Loucy (cell line): ENCODE measurements around the gene ODC1.

ENCODE experiments used
- H2AFZ ChIP-seq: fragments of 200-600 bp; sonication (generic); 2 replicates; pipeline ENCODE4 v1.6.0; 2016; ENCODE audit warnings: antibody characterized with exemption, mild to moderate bottlenecking, low read length, moderate library complexity
- H3F3A ChIP-seq: fragments of 200-600 bp; 2 replicates; pipeline ENCODE4 v1.6.0; 2016; ENCODE audit warnings: antibody characterized with exemption, low read depth, mild to moderate bottlenecking
- H3K27me3 ChIP-seq: fragments of 200-600 bp; sonication (generic); 2 replicates; pipeline ENCODE4 v1.6.1; 2014; ENCODE audit warnings: low read length, mild to moderate bottlenecking; ENCODE audit not compliant: insufficient read depth, poor library complexity, severe bottlenecking
- H3K36me3 ChIP-seq: fragments of 200-600 bp; sonication (generic); 2 replicates; pipeline ENCODE4 v1.6.1; 2016; ENCODE audit warnings: low read length; ENCODE audit not compliant: insufficient read depth
- H3K4me1 ChIP-seq: fragments of 200-600 bp; sonication (generic); 2 replicates; pipeline ENCODE4 v1.5.1; 2014; ENCODE audit warnings: low read length, mild to moderate bottlenecking; ENCODE audit not compliant: insufficient read depth, poor library complexity, severe bottlenecking
- H3K4me2 ChIP-seq: fragments of 200-600 bp; sonication (generic); 2 replicates; pipeline ENCODE4 v1.6.0; 2014; ENCODE audit warnings: antibody characterized with exemption, low read length, low read depth, mild to moderate bottlenecking; ENCODE audit not compliant: poor library complexity, severe bottlenecking
- H3K4me3 ChIP-seq: fragments of 200-600 bp; sonication (generic); 2 replicates; pipeline ENCODE4 v1.5.1; 2014; ENCODE audit warnings: low read length, mild to moderate bottlenecking, mixed read lengths; ENCODE audit not compliant: poor library complexity, severe bottlenecking
- H3K79me2 ChIP-seq: fragments of 200-600 bp; sonication (generic); 2 replicates; pipeline ENCODE4 v1.6.1; 2014; ENCODE audit warnings: low read length; ENCODE audit not compliant: insufficient read depth
- H3K9ac ChIP-seq: fragments of 200-600 bp; sonication (generic); 2 replicates; pipeline ENCODE4 v1.6.0; 2014; ENCODE audit warnings: mild to moderate bottlenecking, low read depth, low read length, moderate library complexity; ENCODE audit not compliant: poor library complexity, severe bottlenecking
- H3K9me2 ChIP-seq: fragments of 200-600 bp; sonication (generic); replicated peaks from 2 replicates; pipeline ENCODE4 v1.6.1; 2016; ENCODE audit warnings: low read depth, low read length, mixed read lengths
- H3K9me3 ChIP-seq: fragments of 200-600 bp; sonication (generic); 2 replicates; pipeline ENCODE4 v1.6.1; 2014; ENCODE audit warnings: mild to moderate bottlenecking, antibody characterized with exemption, low read length, low read depth; ENCODE audit not compliant: insufficient read depth
- H4K20me1 ChIP-seq: fragments of 200-600 bp; sonication (generic); 2 replicates; pipeline ENCODE4 v1.6.0; 2014; ENCODE audit warnings: antibody characterized with exemption, low read length, mild to moderate bottlenecking; ENCODE audit not compliant: insufficient read depth, poor library complexity, severe bottlenecking
- EZH2phosphoT487 ChIP-seq: fragments of 200-600 bp; IDR thresholded peaks from 2 replicates; pipeline ENCODE4 v1.6.1; 2018; ENCODE audit warnings: antibody characterized with exemption, mild to moderate bottlenecking, moderate library complexity, borderline replicate concordance
- TF ChIP-seq, protein P1 (sequence below): fragments of 200-600 bp; sonication (generic); conservative IDR thresholded peaks from 2 replicates; pipeline ENCODE4 v1.5.1; 2014; ENCODE audit warnings: mild to moderate bottlenecking, antibody characterized with exemption, low read length

Gene ODC1

GRCh38 chr2:10441948-10442347 is 6.2 kb downstream of the ODC1 start:
- Histone ChIP-seq H3K9ac (no peak overlapping the region), H3K27me3 (no peaks in the 10 kb centered on the region), H3K79me2 (peaks cover 42% of the 10 kb centered on the region), H3F3A (0 out of 2 replicates have a peak, but pooled peaks cover 4% of the 10 kb centered on the region), H3K4me3 (no peak overlapping the region), H2AFZ (no peak overlapping the region), H3K4me1 (peaks cover 25% of the 10 kb centered on the region), H4K20me1 (peaks cover 47% of the 10 kb centered on the region), H3K4me2 (no peak overlapping the region), H3K9me2 (no peaks in the 10 kb centered on the region), H3K9me3 (no peaks in the 10 kb centered on the region), H3K36me3 (peaks cover 61% of the 10 kb centered on the region)
- no peak for TF ChIP-seq EZH2phosphoT487
- TF ChIP-seq, protein P1, sequence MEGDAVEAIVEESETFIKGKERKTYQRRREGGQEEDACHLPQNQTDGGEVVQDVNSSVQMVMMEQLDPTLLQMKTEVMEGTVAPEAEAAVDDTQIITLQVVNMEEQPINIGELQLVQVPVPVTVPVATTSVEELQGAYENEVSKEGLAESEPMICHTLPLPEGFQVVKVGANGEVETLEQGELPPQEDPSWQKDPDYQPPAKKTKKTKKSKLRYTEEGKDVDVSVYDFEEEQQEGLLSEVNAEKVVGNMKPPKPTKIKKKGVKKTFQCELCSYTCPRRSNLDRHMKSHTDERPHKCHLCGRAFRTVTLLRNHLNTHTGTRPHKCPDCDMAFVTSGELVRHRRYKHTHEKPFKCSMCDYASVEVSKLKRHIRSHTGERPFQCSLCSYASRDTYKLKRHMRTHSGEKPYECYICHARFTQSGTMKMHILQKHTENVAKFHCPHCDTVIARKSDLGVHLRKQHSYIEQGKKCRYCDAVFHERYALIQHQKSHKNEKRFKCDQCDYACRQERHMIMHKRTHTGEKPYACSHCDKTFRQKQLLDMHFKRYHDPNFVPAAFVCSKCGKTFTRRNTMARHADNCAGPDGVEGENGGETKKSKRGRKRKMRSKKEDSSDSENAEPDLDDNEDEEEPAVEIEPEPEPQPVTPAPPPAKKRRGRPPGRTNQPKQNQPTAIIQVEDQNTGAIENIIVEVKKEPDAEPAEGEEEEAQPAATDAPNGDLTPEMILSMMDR = no peak

GRCh38 chr2:10440736-10441135 is 7.4 kb downstream of the ODC1 start:
- H3K4me1 ChIP-seq = peaks cover 16% of the 10 kb centered on the region
- TF ChIP-seq, protein P1 = no peak
- TF ChIP-seq EZH2phosphoT487 = no peak
- H3K9me2 ChIP-seq = no peaks in the 10 kb centered on the region
- no peak overlapping the region for H3K4me3 ChIP-seq
- no peak overlapping the region for H2AFZ ChIP-seq
- H3K9me3 ChIP-seq = no peaks in the 10 kb centered on the region
- H3K27me3 ChIP-seq = no peaks in the 10 kb centered on the region
- no peak overlapping the region for H3K4me2 ChIP-seq
- peaks cover 30% of the 10 kb centered on the region for H3K79me2 ChIP-seq
- H3K9ac ChIP-seq = no peak overlapping the region
- peaks cover 61% of the 10 kb centered on the region for H3K36me3 ChIP-seq
- 0 out of 2 replicates have a peak, but pooled peaks cover 4% of the 10 kb centered on the region for H3F3A ChIP-seq
- peaks cover 35% of the 10 kb centered on the region for H4K20me1 ChIP-seq

DNA sequence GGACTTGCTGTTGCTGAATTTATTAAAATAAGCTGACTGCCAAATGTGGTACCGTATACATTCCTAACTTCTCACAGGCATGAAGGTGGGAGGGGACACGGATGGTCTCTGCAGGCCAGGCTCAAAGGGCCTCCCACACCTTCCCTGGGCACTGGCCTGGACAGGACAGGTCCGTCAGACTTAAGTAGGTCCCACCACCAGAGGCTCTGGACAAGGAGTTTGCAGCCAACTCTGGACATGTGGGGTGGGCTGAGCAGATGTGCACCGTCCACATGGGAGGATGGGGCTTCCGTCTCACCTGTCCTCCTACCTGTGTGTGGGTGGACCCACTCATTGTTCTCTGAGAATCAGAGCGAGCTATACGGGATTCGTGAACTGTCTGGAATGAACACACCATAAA is 8.2 kb downstream of the ODC1 start:
- 0 out of 2 replicates have a peak, but pooled peaks cover 4% of the 10 kb centered on the region for H3F3A ChIP-seq
- peaks cover 28% of the 10 kb centered on the region for H4K20me1 ChIP-seq
- no peak overlapping the region for H3K9ac ChIP-seq
- H3K4me1 ChIP-seq = peaks cover 11% of the 10 kb centered on the region
- peaks cover 23% of the 10 kb centered on the region for H3K79me2 ChIP-seq
- H3K9me3 ChIP-seq = no peaks in the 10 kb centered on the region
- H2AFZ ChIP-seq = no peak overlapping the region
- H3K4me2 ChIP-seq = no peak overlapping the region
- H3K4me3 ChIP-seq = no peak overlapping the region
- no peaks in the 10 kb centered on the region for H3K27me3 ChIP-seq
- H3K9me2 ChIP-seq = no peaks in the 10 kb centered on the region
- H3K36me3 ChIP-seq = peaks cover 61% of the 10 kb centered on the region
- no peak for TF ChIP-seq EZH2phosphoT487
- TF ChIP-seq, protein P1 = no peak
